Smooth muscle cell (in vitro differentiated cells): ENCODE results near the gene TRIM56. TPM values are rescaled to one million over a fixed set of nuclear protein-coding genes. Genes with fewer than 3 reads are reported as not detected.
"Not testable (repeated sequence)": the region's sequence is repeated elsewhere in the genome, so short reads cannot be mapped to it uniquely, and the experiment has no call there.

Experiments used
- DNase-seq: peaks from one replicate; lab custom pipeline; 2025; ENCODE audit not compliant: unreplicated experiment; lab: John Stamatoyannopoulos, UW
- H2AFZ ChIP-seq: fragments of 200-600 bp; sonication (generic); 2 replicates; pipeline ENCODE4 v1.6.0; 2016; ENCODE audit warnings: antibody characterized with exemption, low read depth, mild to moderate bottlenecking
- H3F3A ChIP-seq: fragments of 200-600 bp; sonication (generic); 2 replicates; pipeline ENCODE4 v1.6.0; 2017; ENCODE audit warnings: antibody characterized with exemption, low read depth
- H3K27ac ChIP-seq: fragments of 200-600 bp; sonication (generic); 2 replicates; pipeline ENCODE4 v1.5.1; 2016; ENCODE audit warnings: low read depth, mild to moderate bottlenecking
- H3K27me3 ChIP-seq: fragments of 200-600 bp; sonication (generic); 2 replicates; pipeline ENCODE4 v1.6.1; 2016; ENCODE audit warnings: low read depth, mild to moderate bottlenecking
- H3K36me3 ChIP-seq: fragments of 200-600 bp; sonication (generic); 2 replicates; pipeline ENCODE4 v1.5.1; 2016; ENCODE audit warnings: low read depth
- H3K4me1 ChIP-seq: fragments of 200-600 bp; sonication (generic); 2 replicates; pipeline ENCODE4 v1.5.1; 2016; ENCODE audit warnings: low read depth
- H3K4me2 ChIP-seq: fragments of 200-600 bp; sonication (generic); 2 replicates; pipeline ENCODE4 v1.6.0; 2016; ENCODE audit warnings: mild to moderate bottlenecking
- H3K4me3 ChIP-seq: fragments of 200-600 bp; sonication (generic); 2 replicates; pipeline ENCODE4 v1.5.1; 2016; ENCODE audit warnings: mild to moderate bottlenecking
- H3K79me2 ChIP-seq: fragments of 200-600 bp; sonication (generic); 2 replicates; pipeline ENCODE4 v1.6.0; 2016; ENCODE audit warnings: low read depth, mild to moderate bottlenecking
- H3K9ac ChIP-seq: fragments of 200-600 bp; sonication (generic); 2 replicates; pipeline ENCODE4 v1.6.0; 2016; ENCODE audit warnings: low read depth
- H3K9me3 ChIP-seq: fragments of 200-600 bp; sonication (generic); replicated peaks from 2 replicates; pipeline ENCODE4 v1.5.1; 2016; ENCODE audit warnings: low read depth
- H4K20me1 ChIP-seq: fragments of 200-600 bp; sonication (generic); 2 replicates; pipeline ENCODE4 v1.6.0; 2016; ENCODE audit warnings: low read depth
- CTCF ChIP-seq: fragments of 200-600 bp; sonication (generic); IDR thresholded peaks from 2 replicates; pipeline ENCODE4 v1.5.1; 2017; ENCODE audit warnings: borderline replicate concordance, mild to moderate bottlenecking, antibody characterized with exemption; ENCODE audit not compliant: insufficient read depth, poor library complexity, severe bottlenecking
- WGBS: methylation state at CpG from one replicate; pipeline ENCODE4 v1.1.7; 2016; ENCODE audit warnings: low lambda C conversion rate; 5-methylcytosine and 5-hydroxymethylcytosine counted together
- polyA plus RNA-seq: library from polyadenylated mRNA; unstranded; fragments of >200 nt; fragmentation: Nextera tagmentation; extraction: Ambion mirVana; gene quantifications from 2 replicates; pipeline ENCODE4 v1.2.1, GENCODE V29; 2016
- total RNA-seq: library from RNA; depleted of rRNA; stranded (reverse); fragments of >200 nt; gene quantifications from 2 replicates; pipeline ENCODE4 v1.2.3, GENCODE V29; 2014

The TRIM56 gene
- total and polyA plus RNA-seq, 2 experiments from 2014 or later: 2.5 to 11.2 TPM

- no peaks in the 10 kb centered on the region for H4K20me1 ChIP-seq
- no peak overlapping the region for H3K9ac ChIP-seq
- no peak overlapping the region for H2AFZ ChIP-seq
- H3F3A ChIP-seq: peaks cover 4% of the 10 kb centered on the region
- no peak for DNase-seq
- H3K9me3 ChIP-seq: no peaks in the 10 kb centered on the region
- WGBS: 82% methylated on average over 11 of the region's 11 CpGs
- H3K4me3 ChIP-seq: no peak overlapping the region
- H3K27ac ChIP-seq: peak overlapping the region; percentile 83
- TF ChIP-seq CTCF: no peak
- no peaks in the 10 kb centered on the region for H3K27me3 ChIP-seq
- H3K4me1 ChIP-seq: peaks cover 5% of the 10 kb centered on the region
- no peaks in the 10 kb centered on the region for H3K36me3 ChIP-seq
- H3K4me2 ChIP-seq: no peak overlapping the region
- H3K79me2 ChIP-seq: no peaks in the 10 kb centered on the region
Observed at GRCh38 chr7:101112233-101112632, 27.0 kb downstream of the TRIM56 start.

GRCh38 chr7:101113140-101113539 lies 27.9 kb downstream of the TRIM56 start:
- H3K4me1 ChIP-seq: not testable (repeated sequence)

DNA sequence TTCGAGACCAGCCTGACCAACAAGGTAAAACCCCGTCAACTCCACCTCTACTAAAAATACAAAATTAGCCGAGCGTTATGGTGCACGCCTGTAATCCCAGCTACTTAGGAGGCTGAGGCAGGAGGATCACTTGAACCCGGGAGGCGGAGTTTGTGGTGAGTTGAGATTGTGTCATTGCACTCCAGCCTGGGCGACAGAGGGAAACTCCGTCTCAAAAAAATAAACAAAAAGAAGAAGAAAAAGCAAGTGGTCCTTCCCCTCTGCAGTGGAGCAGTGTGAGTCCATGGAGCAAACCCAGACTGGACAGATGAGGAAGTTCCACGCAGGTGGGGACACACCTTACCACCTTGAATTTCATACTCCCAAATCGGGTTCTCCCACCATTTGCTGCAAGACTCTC lies 28.6 kb downstream of the TRIM56 start:
- H3K9me3 ChIP-seq: no peaks in the 10 kb centered on the region
- TF ChIP-seq CTCF: no peak
- H3K4me3 ChIP-seq: no peak overlapping the region
- no peak overlapping the region for H3K4me2 ChIP-seq
- no peaks in the 10 kb centered on the region for H3K27me3 ChIP-seq
- H3K4me1 ChIP-seq: peaks cover 5% of the 10 kb centered on the region
- H4K20me1 ChIP-seq: no peaks in the 10 kb centered on the region
- no peak for DNase-seq
- H2AFZ ChIP-seq: no peak overlapping the region
- H3K27ac ChIP-seq: no peak overlapping the region
- no peak overlapping the region for H3K9ac ChIP-seq
- peaks cover 6% of the 10 kb centered on the region for H3F3A ChIP-seq
- H3K36me3 ChIP-seq: no peaks in the 10 kb centered on the region
- 80% methylated on average over 11 of the region's 11 CpGs for WGBS
- no peaks in the 10 kb centered on the region for H3K79me2 ChIP-seq

More at GRCh38 chr7:101113140-101113539, 27.9 kb downstream of the TRIM56 start:
- not testable (repeated sequence) for DNase-seq, H3K9me3 ChIP-seq, H3K27ac ChIP-seq, H4K20me1 ChIP-seq, H3K9ac ChIP-seq, H3K4me3 ChIP-seq, H3K4me2 ChIP-seq, H3K27me3 ChIP-seq, H2AFZ ChIP-seq, H3K79me2 ChIP-seq, H3F3A ChIP-seq, H3K36me3 ChIP-seq
- 96% methylated on average over 7 of the region's 7 CpGs for WGBS

DNA sequence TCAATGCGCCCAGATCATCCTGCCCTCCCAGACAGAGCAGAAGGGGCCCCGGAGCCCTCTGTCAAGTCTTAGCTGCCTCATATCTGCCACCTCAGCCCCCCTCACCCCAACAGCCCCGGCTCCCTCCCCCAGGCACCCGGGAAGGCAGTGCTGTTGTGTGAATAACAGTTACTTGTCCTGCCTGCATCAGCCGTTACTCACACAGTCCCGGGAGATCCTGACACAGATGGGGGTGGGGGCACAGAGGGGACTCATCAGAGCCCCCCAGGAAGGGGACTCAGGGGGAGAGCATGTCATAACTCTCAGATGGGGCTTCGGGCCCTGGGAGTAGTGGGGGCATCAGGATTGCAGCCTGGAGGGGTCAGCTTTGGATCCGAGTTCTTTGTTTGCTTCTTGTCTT lies 29.2 kb downstream of the TRIM56 start:
- H3K27me3 ChIP-seq: no peaks in the 10 kb centered on the region
- H2AFZ ChIP-seq: no peak overlapping the region
- no peaks in the 10 kb centered on the region for H3K79me2 ChIP-seq
- 48% methylated on average over 8 of the region's 8 CpGs for WGBS
- H3K27ac ChIP-seq: peak overlapping the region; percentile 48
- no peaks in the 10 kb centered on the region for H4K20me1 ChIP-seq
- H3K36me3 ChIP-seq: no peaks in the 10 kb centered on the region
- H3K4me2 ChIP-seq: no peak overlapping the region
- no peaks in the 10 kb centered on the region for H3K9me3 ChIP-seq
- peaks cover 13% of the 10 kb centered on the region for H3F3A ChIP-seq
- no peak overlapping the region for H3K4me3 ChIP-seq
- H3K4me1 ChIP-seq: peaks cover 5% of the 10 kb centered on the region
- H3K9ac ChIP-seq: no peak overlapping the region
- no peak for DNase-seq
- no peak for TF ChIP-seq CTCF
